HepG2 (cell line): ENCODE results near the gene COPS8. TPM values are rescaled to one million over a fixed set of nuclear protein-coding genes. Genes with fewer than 3 reads are reported as not detected.

ENCODE experiments used
- HOXA5 ChIP-seq: sonication (generic); formaldehyde crosslinking; IDR thresholded peaks from 2 replicates; pipeline ENCODE4 v1.4.0; 2020; ENCODE audit warnings: missing genetic modification reagents
- SP4 ChIP-seq: sonication (generic); formaldehyde crosslinking; IDR thresholded peaks from 2 replicates; pipeline ENCODE4 v1.8.1; 2023; ENCODE audit warnings: mild to moderate bottlenecking, missing genetic modification reagents
- YEATS2 ChIP-seq: sonication (generic); formaldehyde crosslinking; IDR thresholded peaks from 2 replicates; pipeline ENCODE4 v1.4.0; 2020; ENCODE audit warnings: missing genetic modification reagents, borderline replicate concordance
- ZBTB40 ChIP-seq, 2 experiments: fragments of 450-650 bp in 1 of 2; sonication (generic) in 1 of 2; formaldehyde crosslinking in 1 of 2; IDR thresholded peaks; 2 replicates each; pipeline versions ENCODE4 v1.6.1 to v1.8.0; 2016 to 2022; ENCODE audit warnings: antibody characterized with exemption in 1 of 2, mild to moderate bottlenecking in 1 of 2, missing genetic modification reagents in 1 of 2
- ZKSCAN8 ChIP-seq: IDR thresholded peaks from 2 replicates; pipeline ENCODE4 v1.6.1; 2016; ENCODE audit warnings: borderline replicate concordance, missing genetic modification reagents, missing compliant biosample characterization
- ZNF17 ChIP-seq: sonication (generic); formaldehyde crosslinking; IDR thresholded peaks from 2 replicates; pipeline ENCODE4 v1.5.0; 2020; ENCODE audit warnings: mild to moderate bottlenecking, missing genetic modification reagents
- ZNF260 ChIP-seq: sonication (generic); formaldehyde crosslinking; IDR thresholded peaks from 2 replicates; pipeline ENCODE4 v1.4.0; 2020; ENCODE audit warnings: missing genetic modification reagents, low read depth, mild to moderate bottlenecking, borderline replicate concordance
- ZNF282 ChIP-seq: fragments of 450-650 bp; IDR thresholded peaks from 2 replicates; pipeline ENCODE4 v1.6.1; 2018; ENCODE audit not compliant: partially characterized antibody
- ZNF572 ChIP-seq: sonication (generic); formaldehyde crosslinking; IDR thresholded peaks from 2 replicates; pipeline ENCODE4 v1.5.1; 2020; ENCODE audit warnings: mild to moderate bottlenecking, missing genetic modification reagents
- polyA plus RNA-seq, 8 experiments: library from polyadenylated mRNA; depleted of rRNA in 3 of 8; stranded (reverse) in 7 of 8; unstranded in 1 of 8; fragments of >200 nt; fragmentation: Illumina TruSeq in 4 of 8; extraction: Trizol in 4 of 8; gene quantifications; 2 replicates each; pipeline versions ENCODE4 v1.2.1 to v1.2.3, GENCODE V29; 2011 to 2016; ENCODE audit warnings: low read depth in 4 of 8, missing spikeins in 1 of 8, mixed read lengths in 1 of 8; ENCODE audit not compliant: insufficient read depth in 1 of 8
- total RNA-seq, 5 experiments: library from RNA; depleted of rRNA; stranded (reverse); fragments of >200 nt; fragmentation: Illumina TruSeq; extraction: Trizol; gene quantifications; 2 replicates each; pipeline ENCODE4 v1.2.3, GENCODE V29; 2016; ENCODE audit warnings: low read depth in 1 of 5
- TF ChIP-seq, protein P1 (sequence below): fragments of 450-650 bp; IDR thresholded peaks from 2 replicates; pipeline ENCODE4 v1.6.1; 2017; ENCODE audit warnings: mild to moderate bottlenecking

Gene COPS8
- total and polyA plus RNA-seq, 2 of the 13 experiments (the other 11 are each of a cell fraction or from before 2014, with no cell fraction given): 86.3 to 96.6 TPM

DNA sequence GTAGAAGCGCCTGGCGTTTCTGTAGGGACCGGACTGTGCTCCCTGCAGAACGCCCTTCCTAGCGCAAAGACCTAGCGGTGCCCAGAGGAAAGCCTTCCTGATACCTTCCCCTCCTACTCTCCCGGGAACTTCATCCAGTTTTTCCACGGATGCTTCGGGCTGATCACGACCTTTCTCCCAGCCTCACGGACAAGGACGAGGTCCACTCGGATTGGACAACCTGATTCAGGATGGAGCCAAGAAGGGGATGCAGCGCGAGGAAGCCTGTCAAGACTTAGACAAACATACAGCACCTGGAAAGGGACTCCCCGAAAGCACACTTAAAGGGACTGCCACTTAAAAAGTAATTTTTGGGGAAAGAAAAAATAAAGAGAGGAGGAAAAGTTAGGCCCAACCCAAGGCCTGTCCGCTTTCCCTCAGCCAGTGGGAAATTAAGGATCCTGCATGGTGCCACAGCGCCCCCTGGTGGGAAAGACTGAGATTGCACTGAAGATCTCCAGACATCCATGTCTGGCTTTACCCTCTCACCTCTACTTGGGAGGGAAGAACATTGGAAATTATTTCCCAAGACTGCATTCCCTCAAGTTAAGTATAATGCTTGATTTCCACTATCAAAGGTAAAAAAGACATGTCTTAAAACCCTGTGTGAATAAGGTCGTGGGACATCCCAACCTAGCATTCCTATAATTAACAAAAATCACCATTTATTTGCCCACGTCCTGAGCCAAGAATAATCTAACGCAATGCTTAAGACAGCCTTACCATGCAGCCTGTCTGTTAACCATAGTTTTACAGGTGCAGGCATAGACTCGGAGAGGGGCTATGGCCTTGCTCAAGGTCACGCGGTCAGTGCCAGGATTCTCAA, 13.4 kb upstream of the COPS8 start (continued):
- TF ChIP-seq ZBTB40 (IDR thresholded peaks at IDR 0.05) (no peak), ZBTB40 (CRISPR knock-in tag; IDR thresholded peaks at IDR 0.05) (no peak), ZNF282 (no peak), SP4 (CRISPR knock-in tag) (no peak), ZNF260 (no peak), ZKSCAN8 (0 out of 2 replicates have a peak, but pooled peaks have one; percentile 44), YEATS2 (no peak), ZNF572 (CRISPR knock-in tag) (peak; percentile 87; the same call in 1 of the 2 replicates), HOXA5 (no peak), ZNF17 (CRISPR knock-in tag) (no peak)
- TF ChIP-seq, protein P1, sequence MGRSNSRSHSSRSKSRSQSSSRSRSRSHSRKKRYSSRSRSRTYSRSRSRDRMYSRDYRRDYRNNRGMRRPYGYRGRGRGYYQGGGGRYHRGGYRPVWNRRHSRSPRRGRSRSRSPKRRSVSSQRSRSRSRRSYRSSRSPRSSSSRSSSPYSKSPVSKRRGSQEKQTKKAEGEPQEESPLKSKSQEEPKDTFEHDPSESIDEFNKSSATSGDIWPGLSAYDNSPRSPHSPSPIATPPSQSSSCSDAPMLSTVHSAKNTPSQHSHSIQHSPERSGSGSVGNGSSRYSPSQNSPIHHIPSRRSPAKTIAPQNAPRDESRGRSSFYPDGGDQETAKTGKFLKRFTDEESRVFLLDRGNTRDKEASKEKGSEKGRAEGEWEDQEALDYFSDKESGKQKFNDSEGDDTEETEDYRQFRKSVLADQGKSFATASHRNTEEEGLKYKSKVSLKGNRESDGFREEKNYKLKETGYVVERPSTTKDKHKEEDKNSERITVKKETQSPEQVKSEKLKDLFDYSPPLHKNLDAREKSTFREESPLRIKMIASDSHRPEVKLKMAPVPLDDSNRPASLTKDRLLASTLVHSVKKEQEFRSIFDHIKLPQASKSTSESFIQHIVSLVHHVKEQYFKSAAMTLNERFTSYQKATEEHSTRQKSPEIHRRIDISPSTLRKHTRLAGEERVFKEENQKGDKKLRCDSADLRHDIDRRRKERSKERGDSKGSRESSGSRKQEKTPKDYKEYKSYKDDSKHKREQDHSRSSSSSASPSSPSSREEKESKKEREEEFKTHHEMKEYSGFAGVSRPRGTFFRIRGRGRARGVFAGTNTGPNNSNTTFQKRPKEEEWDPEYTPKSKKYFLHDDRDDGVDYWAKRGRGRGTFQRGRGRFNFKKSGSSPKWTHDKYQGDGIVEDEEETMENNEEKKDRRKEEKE: no peak
